ENCODE measurements around the gene ELP5.
A peak's percentile ranks its signal among the peaks of the same experiment; 100 is the strongest.

Gene ELP5

DNA sequence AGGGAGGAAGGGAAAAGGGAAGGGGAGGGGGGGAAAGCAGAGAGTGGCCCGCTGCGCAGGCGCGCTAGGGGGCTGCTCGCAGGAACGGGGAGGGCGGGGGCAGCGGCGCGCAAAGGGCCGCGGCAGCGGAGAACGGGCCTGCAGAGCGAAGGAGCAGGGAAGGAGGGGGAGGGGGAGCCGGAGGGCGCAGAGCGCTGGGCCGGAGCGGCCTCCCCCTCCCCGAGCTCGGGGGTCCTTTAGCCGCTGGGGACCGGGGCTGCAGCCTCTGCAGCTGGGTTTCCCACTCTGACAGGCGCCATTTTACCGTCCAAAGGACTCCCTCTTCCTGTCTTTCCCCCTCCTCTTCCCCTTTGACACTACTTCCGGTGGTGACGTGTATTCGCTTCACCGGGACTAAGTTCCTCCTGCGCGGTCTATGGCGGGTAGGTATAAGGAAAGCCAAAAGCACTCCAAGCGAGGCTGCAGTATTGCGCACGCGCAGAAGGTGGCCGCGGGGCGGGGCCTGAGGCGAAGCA lies 297 bp upstream of the ELP5 start, which contains the start of gene CTDNEP1:
CTDNEP1 (minus strand) TSS at position 74 of the 515 bp plus-strand sequence. CDS start 438 bp downstream, outside the sequence.
- H3K4me3 ChIP-seq (ENCODE audit: low read depth, low read length), result peak within 1 kb of the TSS; percentile 93

- peak overlapping the region; percentile 93 for H3K4me3 ChIP-seq (ENCODE audit: low read depth, low read length)
Measured at GRCh38 chr17:7253082-7253481, 1.1 kb downstream of the ELP5 start.

GRCh38 chr17:7254511-7254910 lies 2.5 kb downstream of the ELP5 start:
- no peak overlapping the region for H3K4me3 ChIP-seq (ENCODE audit: low read depth, low read length)

GRCh38 chr17:7256766-7257456 lies 4.9 kb downstream of the ELP5 start:
- H3K4me3 ChIP-seq (ENCODE audit: low read depth, low read length), result no peak overlapping the region

DNA sequence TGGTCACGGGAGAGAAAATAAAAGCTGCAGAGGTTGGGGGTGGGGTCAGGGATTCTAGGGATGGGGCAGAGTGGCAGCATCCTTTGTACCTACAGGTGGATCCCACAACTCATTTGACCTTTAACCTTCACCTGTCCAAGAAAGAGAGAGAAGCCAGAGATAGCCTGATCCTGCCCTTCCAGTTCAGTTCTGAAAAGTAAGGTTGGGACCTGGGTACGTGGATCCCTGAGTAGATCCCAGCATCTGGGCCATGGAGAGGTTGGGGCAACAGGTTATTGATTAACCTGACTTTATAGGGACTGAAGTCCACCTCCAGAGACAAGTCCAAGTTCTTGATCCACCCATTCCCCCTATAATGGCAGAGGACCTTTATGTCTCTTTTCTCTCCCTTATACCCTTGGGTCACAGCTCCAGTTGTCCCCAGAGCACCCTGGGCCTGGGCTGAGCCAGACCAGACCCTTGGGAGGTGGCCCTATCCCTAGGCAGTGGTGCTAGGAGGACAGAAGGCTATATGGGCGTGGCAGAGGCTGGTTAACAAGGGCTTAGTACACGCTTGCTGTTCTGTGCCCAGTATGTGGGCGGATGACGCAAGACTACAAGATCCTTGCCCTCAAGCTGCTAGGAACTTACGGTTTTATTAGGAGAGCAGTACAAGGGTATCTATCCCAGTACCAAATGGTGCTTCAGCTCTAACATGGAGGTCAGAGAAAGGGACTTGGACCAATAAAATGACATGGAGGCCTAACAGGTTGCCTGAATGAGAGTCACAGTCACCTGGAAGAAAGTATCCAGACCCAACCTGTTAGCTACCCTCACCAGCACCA lies 6.9 kb downstream of the ELP5 start:
- H3K4me3 ChIP-seq (ENCODE audit: low read depth, low read length), result no peak overlapping the region

DNA sequence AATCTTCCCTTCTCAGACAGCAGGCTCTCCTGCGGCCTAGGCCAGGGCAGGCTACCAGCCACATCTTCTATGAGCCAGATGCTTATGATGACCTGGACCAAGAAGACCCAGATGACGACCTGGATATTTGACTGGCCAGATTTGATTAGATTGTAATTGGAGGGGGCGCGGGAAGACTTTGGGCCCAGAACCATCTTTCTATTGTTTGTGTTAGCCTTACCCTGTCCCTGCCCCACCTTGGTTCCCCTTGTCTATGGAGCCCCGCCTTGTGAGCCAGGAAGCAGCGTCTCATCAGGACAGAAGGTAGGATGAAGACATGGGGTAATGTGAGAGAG lies 7.5 kb downstream of the ELP5 start:
- no peak overlapping the region for H3K4me3 ChIP-seq (ENCODE audit: low read depth, low read length)

DNA sequence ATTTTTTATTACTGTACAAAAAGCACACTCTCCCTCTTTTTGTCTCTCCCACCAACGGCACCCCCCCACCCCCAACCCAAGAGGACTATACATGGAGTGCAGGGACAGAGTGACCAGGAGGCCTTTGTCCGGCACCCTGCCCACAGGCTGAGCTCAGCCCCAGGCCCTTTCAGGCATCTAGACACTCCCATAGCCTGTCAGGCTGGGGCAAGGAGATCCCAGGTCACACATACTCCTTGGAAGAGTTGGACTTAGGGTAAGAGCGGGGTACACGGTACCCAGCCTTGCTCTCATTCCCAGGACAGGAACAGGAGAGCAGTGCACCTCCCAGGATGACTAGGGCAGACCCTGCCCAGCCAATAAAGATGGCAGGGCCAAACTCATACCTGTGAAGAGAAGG lies 8.1 kb downstream of the ELP5 start:
- H3K4me3 ChIP-seq (ENCODE audit: low read depth, low read length), result peak overlapping the region; percentile 100

DNA sequence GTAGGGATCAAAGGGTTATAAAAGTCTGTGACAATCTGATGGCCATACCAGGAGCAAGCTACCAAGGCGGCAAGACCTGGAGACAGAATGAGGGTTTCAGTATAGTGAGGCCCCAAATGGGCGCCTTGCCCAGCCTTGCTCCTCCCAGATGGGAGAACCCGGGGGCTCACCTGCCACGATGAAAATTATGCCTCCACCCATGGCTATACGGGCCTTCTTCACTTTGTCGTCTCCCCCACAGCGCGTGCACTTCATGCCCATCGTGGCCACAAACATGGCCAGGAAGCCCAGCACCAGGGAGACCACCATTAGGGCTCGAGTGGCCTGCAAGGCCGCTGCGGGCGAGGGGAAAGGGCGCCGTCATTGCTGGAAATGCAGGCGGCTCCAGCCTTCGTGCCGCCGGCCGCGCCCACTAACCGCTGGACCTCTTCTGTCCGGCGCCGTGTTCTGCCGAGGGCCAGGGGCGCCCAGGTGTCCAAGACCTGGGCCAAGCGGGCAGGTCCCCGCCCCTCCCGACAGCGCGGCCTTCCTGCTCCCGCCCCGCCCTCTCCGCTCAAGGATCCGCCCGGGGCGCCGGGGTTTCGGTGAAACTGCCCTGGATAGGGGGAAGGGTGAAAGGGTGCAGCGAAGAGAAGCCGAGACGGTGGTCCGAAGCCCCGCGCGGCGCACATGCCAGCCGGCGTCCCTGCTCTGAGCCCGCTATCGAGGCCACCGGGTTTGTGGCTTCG lies 8.8 kb downstream of the ELP5 start:
- H3K4me3 ChIP-seq (ENCODE audit: low read depth, low read length), result peak overlapping the region; percentile 100

DNA sequence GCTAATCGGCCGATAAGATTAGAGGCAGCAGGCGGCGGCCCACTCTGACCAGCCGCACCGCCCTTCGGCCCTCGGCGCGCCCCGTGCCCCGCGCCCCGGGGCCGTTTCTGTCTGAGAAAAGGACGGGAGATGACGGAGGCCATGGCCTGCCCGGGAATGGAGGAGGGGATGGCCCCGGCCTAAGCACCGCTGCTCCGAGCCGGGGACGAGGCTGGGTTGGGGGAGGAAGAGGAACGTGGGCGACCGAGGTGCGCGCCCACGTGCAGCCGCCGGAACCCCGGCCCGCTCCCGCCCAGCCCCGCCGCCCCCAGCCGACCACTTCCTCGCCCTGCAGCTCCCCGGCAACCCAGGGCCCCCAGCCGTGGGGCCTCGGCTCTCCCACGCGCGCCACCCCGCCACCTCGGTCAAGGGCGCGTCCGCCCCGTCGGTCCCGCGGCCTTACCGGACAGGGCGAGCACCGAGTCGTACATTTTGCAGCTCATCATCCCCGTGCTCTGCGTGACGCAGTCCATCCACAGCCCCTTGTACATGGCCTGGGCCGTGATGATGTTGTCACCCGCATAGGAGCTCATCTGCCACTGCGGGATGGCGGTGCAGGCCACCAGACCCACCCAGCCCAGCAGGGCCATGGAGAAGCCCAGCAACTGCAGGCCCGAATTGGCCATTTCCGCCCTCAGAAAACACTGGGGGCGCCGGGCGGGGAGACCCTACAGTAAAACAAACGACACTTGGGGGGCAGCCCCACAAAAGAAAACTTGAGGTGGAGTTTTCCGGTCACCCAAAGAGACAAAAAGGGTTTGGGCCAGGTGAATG lies 9.6 kb downstream of the ELP5 start:
- H3K4me3 ChIP-seq (ENCODE audit: low read depth, low read length), result peak overlapping the region; percentile 100

DNA sequence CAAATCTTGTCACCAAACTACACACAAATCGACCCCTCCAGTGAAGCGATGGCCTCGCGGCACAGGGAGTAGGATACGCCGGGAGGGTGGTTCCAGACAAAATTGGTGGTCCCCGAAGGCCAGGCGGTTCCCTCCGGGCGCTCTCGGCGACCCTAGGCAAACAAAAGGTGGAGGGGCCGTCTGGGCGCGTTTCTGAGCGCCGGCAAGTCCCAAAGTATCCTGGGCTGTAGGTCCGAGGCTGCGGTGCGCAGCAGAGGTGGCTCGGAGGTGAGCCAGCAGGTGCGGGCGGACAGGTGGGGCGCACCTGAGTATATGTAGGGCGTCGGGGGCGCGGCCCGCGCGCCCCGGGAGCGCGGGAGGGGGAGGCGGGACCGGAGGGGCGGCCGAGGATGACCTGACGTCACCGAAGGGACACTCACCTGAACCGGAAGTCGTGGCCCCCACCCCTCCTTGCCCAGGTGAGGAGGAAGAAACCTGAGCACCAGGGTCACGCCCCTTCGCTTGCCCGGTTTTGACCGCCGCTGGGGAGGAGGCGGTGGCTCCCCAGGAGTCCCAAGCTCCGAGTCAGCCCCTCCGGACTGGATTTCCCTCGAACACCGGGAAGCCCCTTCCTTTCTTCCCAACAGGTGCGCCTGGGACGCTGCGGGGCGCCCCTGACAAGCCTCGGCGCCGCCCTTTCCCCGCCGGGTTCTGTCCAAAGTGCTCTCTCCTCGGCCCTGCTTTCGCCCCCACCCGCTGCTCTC lies 10.3 kb downstream of the ELP5 start, which contains the start of gene CLDN7:
CLDN7 (minus strand) TSS at position 287 of the 743 bp plus-strand sequence. CDS start 435 bp downstream, outside the sequence.
- peak within 1 kb of the TSS; percentile 100 for H3K4me3 ChIP-seq (ENCODE audit: low read depth, low read length)

- H3K4me3 ChIP-seq (ENCODE audit: low read depth, low read length), result peak overlapping the region; percentile 100
Measured at GRCh38 chr17:7262935-7263800, 11.2 kb downstream of the ELP5 start.

DNA sequence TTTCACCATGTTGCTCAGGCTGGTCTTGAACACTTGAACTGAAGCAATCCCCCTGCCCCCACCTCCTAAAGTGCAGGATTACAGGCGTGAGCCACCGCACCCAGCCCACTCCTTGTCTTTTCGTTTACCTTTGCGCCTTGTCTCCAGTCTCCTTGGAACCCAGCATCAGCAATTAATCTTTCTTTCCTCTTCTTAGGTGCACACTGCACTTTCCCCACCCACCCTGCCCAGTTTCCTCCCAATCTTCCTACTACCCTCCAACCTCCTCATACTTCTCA lies 11.7 kb downstream of the ELP5 start:
- peak overlapping the region; percentile 100 for H3K4me3 ChIP-seq (ENCODE audit: low read depth, low read length)

DNA sequence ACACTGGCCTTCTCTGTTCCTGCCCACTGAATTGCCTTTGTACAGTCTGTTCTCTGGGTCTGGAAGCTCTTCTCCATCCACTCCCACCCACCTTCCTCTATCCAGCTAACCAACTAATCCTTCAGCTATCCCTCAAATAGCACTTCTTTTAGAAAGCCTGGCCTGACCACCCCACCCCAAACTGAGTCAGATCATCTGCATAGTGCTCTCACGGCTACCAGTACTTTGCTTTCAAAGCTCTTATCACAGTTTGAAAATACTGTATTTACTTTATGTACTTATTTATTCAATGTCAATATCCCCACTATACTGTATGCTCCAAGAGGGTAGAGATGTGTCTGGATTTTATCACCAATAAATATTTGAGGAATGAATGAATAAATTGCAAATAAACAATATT lies 14.8 kb downstream of the ELP5 start:
- no peak overlapping the region for H3K4me3 ChIP-seq (ENCODE audit: low read depth, low read length)

- H3K4me3 ChIP-seq (ENCODE audit: low read depth, low read length), result no peak overlapping the region
Measured at GRCh38 chr17:7279448-7279847, 27.4 kb downstream of the ELP5 start.

DNA sequence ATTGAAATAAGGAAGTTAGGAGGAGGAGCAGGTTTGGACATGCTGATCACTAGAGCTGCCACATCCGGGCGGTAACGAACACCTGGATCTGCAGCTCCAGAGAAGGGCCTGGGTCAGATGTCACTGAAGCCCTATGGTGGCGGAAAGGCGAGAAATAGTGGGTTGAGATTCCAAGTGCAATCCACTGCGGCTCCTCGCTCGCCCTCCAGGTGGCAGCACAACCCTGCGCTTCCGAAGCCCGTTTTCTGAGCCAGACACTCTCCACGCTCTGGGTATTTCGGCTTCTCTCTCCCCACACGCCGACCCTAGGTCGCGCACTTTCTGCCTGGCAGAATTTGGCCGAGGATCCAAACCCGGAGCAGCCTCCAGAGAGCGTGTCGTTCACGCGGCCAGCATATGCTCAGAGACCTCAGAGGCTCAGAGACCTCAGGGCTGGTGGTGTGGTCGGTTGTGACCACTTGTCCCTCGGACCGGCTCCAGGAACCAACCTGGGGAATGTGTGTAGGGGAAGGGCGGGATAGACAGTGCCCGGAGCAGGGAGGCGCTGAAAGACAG lies 28.6 kb downstream of the ELP5 start:
- H3K4me3 ChIP-seq (ENCODE audit: low read depth, low read length), result peak overlapping the region; percentile 30

GRCh38 chr17:7281074-7281952 lies 29.3 kb downstream of the ELP5 start, which contains the start of gene SLC2A4:
Gene SLC2A4, plus strand, starts transcription at chr17:7281718. Its CDS starts 217 bp downstream, at chr17:7281935.
- peak within 1 kb of the TSS; percentile 63 for H3K4me3 ChIP-seq (ENCODE audit: low read depth, low read length)

DNA sequence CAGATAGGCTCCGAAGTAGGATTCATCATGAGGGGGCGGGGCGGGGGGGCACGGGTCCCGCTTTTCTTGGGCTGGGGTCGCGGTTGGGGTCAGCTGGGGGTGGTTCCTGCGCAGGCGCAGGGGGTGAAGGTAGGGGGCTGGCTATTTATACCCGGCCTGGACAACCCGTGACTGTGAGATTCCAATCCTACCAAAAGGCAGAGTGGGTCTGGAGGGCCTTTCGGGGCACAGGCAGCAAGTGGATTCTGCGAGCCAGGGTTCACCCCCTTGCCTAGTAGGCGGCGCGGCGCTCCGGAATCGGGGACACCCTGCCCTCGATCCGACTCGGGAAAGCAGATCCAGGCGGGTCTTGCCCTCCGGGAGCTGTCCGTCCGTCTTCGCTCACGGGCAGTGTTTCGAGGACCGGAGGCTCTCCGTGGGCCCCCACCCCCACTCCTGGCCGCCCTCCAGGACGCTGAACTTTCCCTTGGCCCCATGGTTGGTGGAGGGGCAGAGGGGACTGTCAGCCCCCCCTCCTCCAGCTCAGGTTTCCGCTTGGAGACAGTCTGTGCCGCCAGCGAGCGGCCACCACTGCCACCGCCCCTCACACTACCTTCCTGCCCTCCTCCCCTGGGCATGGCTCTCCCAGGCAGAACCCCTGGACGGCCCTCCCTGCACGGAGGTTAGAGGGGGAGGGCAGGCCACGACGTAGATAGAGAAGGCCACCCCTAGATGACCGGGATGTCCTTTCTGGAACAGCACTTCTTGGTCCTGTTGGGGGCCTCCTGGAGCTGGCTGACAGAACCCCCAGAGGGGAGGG lies 30.1 kb downstream of the ELP5 start:
- peak overlapping the region; percentile 63 for H3K4me3 ChIP-seq (ENCODE audit: low read depth, low read length)
